ENCODE data around the gene TNP2.
A peak's percentile ranks its signal among the peaks of the same experiment; 100 is the strongest.
"Not testable (repeated sequence)": the region's sequence is repeated elsewhere in the genome, so short reads cannot be mapped to it uniquely, and the experiment has no call there.

The TNP2 gene

GRCh38 chr16:11300560-11300892, 31.4 kb upstream of the TNP2 start:
- no peak for DNase-seq (ENCODE audit: low read depth in 2 of 2)

DNA sequence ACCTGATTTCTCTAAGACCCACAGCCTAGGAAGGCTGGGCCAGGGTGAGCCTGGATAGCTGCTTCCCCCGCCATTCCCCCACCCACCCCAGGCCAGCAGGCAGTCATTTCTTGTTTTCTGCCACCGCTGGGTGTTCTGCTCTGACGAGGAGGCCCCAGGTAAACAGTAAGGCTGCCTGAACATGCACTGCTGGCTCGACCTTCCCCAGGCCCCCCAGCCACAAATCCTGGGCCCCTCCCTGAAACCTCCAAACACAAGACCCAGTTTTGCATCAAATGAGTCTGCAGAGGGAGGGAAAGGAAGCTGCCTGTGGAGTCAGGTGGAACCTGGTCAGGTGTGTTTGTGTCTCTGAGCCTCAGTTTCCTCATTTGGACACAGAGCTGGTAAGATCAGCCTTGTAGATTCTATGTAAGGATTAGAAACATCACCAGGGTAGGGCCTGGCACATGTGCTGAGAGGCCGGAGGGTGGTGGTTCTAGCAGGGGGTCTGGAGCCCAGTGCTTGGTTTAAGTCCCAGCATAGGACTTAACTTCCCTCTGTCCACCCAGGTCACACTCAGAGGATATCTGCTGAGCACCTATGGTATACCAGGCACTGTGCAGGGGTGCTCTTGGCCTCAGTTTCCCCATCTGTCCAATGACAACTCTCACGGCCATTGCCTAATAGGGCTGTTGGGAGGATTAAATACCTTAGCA, 30.9 kb upstream of the TNP2 start:
- no peak for DNase-seq (ENCODE audit: low read depth in 2 of 2)

- not testable (repeated sequence) for DNase-seq (ENCODE audit: low read depth in 2 of 2)
Observed at GRCh38 chr16:11298950-11299547, 29.9 kb upstream of the TNP2 start.

GRCh38 chr16:11298143-11298900, 29.2 kb upstream of the TNP2 start:
- DNase-seq (ENCODE audit: low read depth in 2 of 2), result no peak

GRCh38 chr16:11297492-11298142, 28.5 kb upstream of the TNP2 start:
- DNase-seq (ENCODE audit: low read depth in 2 of 2), result peak; percentile 38 to 47

- DNase-seq (ENCODE audit: low read depth in 2 of 2), result no peak
Observed at GRCh38 chr16:11296706-11297491, 27.8 kb upstream of the TNP2 start.

GRCh38 chr16:11296351-11296705, 27.2 kb upstream of the TNP2 start:
- no peak for DNase-seq (ENCODE audit: low read depth in 2 of 2)

GRCh38 chr16:11295672-11296071, 26.5 kb upstream of the TNP2 start:
- DNase-seq (ENCODE audit: low read depth in 2 of 2), result no peak

DNA sequence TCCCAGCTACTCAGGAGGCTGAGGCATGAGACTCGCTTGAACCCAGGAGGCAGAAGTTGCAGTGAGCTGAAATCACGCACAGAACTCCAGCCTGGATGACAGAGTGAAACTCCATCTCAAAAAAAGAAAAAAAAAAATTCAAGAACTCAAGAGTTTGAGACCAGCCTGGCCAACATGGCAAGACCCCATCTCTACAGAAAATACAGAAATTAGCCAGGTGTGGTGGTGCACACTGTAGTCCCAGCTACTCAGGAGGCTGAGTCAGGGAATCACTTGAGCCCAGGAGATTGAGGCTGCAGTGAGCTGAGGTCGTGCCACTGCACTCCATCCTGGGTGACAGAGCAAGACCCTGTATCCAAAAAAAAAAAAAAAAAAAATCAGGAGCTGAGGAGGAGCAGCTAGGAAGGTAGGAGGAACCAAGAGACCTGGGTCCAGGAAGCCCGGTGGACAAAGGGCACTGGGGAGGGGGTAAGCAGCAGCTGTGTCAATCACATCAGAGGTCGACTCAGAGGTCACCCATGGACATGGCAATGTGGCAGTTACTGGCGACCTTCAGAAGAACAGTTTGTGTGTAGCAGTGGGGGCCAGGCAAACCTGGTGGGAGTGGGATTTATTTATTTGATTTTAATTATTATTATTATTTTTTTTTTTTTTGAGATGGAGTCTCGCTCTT, 23.1 kb upstream of the TNP2 start:
- DNase-seq (ENCODE audit: low read depth in 2 of 2), result no peak

GRCh38 chr16:11291091-11291703, 22.1 kb upstream of the TNP2 start:
- no peak for DNase-seq (ENCODE audit: low read depth in 2 of 2)

DNA sequence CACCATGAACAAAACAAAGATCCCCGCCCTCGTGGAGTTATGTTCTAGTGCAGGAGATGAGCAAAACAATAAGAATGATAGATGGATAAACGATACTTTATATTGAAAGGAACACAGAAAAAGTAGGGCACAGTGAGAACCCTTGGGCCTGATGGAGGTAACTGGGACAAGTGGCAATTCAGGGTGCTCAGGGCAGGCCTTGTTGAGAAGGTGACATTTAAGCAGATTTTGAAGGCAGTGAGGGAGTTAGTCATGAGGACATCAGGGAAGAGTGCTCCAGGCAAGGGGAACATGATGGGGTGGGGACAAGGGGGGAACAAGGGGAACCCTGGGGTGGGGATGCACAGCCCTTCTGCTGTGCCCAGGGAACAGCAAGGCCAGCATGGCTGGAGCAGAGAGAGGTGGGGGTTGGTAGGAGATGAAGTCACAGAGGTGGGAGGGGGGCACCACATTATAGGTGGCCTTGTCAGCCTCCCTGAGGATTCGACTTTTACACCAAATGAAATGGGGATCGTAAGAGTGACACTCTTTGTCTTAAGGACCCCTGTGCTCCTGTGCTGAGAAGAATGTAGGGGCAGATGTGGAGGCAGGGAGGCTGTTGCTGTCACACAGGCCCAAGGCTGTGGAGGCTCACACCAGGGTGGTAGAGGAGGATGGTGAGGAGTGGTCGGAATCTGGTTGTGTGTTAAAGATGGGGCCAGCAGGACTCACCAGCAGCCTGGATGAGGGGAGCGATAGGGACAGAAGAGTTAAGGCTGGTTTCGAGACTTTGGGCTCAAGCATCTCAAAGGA, 21.2 kb upstream of the TNP2 start:
- no peak for DNase-seq (ENCODE audit: low read depth in 2 of 2)

DNA sequence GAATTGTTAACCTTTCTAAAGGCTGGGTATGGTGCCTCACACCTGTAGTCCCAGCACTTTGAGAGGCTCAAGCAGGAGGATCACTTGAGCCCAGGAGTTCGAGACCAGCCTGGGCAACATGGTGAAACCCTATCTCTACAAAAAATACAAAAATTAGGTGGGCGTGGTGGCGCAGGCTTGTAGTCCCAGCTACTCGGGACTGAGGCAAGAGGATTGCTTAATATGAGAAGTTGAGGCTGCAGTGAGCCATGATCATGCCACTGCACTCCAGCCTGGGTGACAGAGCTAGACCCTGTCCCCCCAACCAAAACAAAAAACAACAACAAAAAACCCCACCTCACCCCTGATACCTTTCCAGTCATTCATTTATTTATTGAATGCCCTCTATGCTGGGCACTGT, 20.6 kb upstream of the TNP2 start:
- DNase-seq (ENCODE audit: low read depth in 2 of 2), result not testable (repeated sequence)

DNA sequence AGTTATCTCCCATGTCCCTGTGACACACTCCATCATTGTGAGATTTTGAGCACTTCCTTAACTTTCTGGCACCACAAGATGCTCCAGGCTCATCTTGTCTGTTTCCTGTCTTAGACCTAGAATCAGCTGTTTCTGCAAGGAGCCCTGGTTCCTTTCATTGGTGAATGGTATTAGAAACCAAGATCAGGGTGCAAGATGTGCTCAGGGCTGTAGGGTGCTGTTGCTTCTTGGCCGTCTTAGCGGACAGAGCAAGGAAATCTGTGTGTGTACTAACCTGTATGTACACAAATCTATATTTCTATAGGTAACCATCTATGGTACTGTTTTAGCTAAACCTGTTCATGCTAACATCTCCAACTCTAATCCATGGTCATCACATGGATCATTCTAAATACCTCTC, 20.1 kb upstream of the TNP2 start:
- DNase-seq (ENCODE audit: low read depth in 2 of 2), result no peak

- DNase-seq (ENCODE audit: low read depth in 2 of 2), result no peak
Observed at GRCh38 chr16:11285842-11286241, 16.7 kb upstream of the TNP2 start.

- no peak for DNase-seq (ENCODE audit: low read depth in 2 of 2)
Observed at GRCh38 chr16:11283820-11284248, 14.7 kb upstream of the TNP2 start.

DNA sequence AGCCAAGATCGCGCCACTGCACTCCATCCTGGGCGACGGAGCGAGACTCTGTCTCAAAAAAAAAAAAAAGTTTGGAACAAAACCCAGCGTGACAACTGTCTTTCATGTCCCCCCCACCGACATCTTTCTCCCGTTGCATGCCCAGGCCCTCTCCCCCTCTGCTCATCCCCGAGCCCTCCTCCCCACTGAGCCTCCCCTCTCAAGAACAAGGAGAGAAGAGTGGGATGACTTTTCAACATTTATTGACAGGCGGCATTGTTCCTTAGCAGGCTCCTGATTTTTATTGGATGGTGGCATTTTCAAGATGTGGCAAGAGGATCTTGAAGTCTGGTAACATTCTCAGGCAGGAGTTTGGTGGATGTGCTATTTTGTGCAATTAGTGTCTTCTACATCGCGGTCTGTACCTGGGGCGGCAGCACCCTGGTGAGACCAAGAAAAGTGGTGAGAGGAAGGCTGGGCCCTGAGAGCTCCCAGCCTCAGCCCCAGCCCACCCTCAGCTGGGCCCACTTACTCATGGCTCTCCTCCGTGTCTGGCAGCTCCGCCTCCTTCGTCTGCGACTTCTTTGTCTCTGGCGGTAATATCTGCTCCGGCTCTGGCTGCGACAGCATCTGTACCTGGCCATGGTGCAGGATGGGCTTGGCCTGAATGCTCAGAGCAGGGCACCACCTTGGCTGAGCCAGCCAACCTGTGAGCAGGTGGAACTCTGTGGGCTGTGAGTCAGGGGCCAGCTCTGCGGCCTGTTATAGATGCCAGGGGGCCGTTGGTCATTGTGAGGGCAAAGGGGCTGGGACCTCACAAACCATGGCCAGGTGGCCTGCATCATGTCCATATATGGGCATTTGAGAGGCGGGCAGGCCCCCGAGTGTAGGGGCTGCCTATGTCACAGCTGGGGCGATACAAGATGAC, 11.7 kb upstream of the TNP2 start, which contains the start of gene PRM1:
Gene PRM1, minus strand, starts transcription at position 715 of the 907 bp plus-strand sequence. Its CDS starts 92 bp downstream, at position 623.
- DNase-seq (ENCODE audit: low read depth in 2 of 2), result no peak

DNA sequence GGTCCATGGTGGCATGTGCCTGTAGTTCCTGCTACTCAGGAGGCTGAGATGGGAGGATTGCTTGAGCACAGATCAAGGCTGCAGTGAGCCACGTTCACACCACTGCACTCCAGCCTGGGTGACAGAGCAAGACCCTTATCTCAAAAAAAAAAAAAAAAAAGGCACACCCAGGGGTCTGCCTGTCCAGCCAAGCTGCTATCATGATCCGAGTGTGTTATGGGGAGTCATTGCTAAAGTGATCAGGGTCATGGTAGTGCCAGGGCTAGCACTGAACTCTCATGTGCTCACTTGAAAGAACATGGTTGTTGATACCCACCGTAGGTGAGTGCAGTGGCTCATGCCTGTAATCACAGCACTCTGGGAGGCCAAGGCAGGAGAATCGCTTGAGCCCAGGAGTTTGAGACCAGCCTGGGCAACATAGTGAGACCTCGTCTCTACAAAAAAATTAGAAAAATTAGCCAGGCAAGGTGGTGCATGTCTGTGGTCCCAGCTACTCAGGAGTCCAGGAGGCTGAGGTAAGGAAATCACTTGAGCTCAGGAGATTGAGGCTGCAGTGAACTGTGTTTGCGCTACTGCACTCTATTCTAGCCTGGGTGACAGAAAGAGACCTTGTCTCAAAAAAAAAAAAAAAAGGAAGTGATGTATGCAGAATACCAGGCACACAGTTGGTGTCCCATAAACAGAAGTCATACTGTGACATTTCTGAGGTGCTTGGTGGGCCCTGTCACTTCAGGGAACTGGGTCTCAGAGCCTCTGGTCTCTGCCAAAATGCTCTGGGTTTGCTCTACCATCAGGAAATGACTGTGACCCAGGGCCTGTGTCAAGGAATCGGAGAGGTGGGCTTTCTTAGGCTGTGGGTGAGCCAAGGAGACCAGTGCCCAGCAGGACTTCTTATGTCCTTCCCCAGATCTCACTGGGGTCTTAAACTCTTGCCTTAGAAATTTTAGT, 9.8 kb upstream of the TNP2 start:
- DNase-seq (ENCODE audit: low read depth in 2 of 2), result no peak

Data from stimulated activated CD4-positive, alpha-beta T cell treated with anti-CD3 and anti-CD28 coated beads, Interleukin-15, amount 100 ng/mL, for 48 hours (primary cell).